PFSK-1 (cell line): ENCODE data around the gene BCAS4.

Experiments
- POLR2AphosphoS5 ChIP-seq: IDR thresholded peaks from 2 replicates; pipeline ENCODE4 v1.6.1; 2012; ENCODE audit warnings: low read depth, mild to moderate bottlenecking, control low read depth, low read length, moderate library complexity
- SIN3A ChIP-seq: IDR thresholded peaks from 2 replicates; pipeline ENCODE4 v1.6.1; 2012; ENCODE audit warnings: mild to moderate bottlenecking, low read length, moderate library complexity, borderline replicate concordance; ENCODE audit not compliant: insufficient read depth

- TF ChIP-seq SIN3A (no peak), POLR2AphosphoS5 (no peak)
Observed at GRCh38 chr20:50848341-50848808, 53.5 kb downstream of the BCAS4 start.
